GM23338 (cell line): Measurements from ENCODE around the gene ZKSCAN4. TPM values are rescaled to one million over a fixed set of nuclear protein-coding genes. Genes with fewer than 3 reads are reported as not detected.

Source experiments
- ATAC-seq: fragments of 200-7000 bp; cut with Tn5 transposase; 3 replicates; pipeline ENCODE4 v1.9.1; 2020
- DNase-seq: peaks from one replicate; pipeline ENCODE4 v3.0.0-alpha.2; 2015; ENCODE audit warnings: low spot score
- H2AFZ ChIP-seq: fragments of 200-600 bp; sonication (generic); 2 replicates; pipeline ENCODE4 v1.8.0; 2016; ENCODE audit warnings: antibody characterized with exemption, mild to moderate bottlenecking, moderate library complexity
- H3F3A ChIP-seq: fragments of 200-600 bp; sonication (generic); replicated peaks from 2 replicates; pipeline ENCODE4 v1.8.0; 2017; ENCODE audit warnings: antibody characterized with exemption, mixed run types, low read depth
- H3K27ac ChIP-seq: fragments of 200-600 bp; sonication (generic); 2 replicates; pipeline ENCODE4 v1.6.1; 2016; ENCODE audit warnings: low read depth
- H3K27me3 ChIP-seq: fragments of 200-600 bp; sonication (generic); 2 replicates; pipeline ENCODE4 v1.8.0; 2016; ENCODE audit warnings: mild to moderate bottlenecking, mixed run types, moderate library complexity; ENCODE audit not compliant: insufficient read depth
- H3K36me3 ChIP-seq: fragments of 200-600 bp; sonication (generic); 2 replicates; pipeline ENCODE4 v1.8.0; 2016; ENCODE audit warnings: mild to moderate bottlenecking; ENCODE audit not compliant: insufficient read depth
- H3K4me1 ChIP-seq: fragments of 200-600 bp; sonication (generic); 2 replicates; pipeline ENCODE4 v1.8.0; 2016; ENCODE audit warnings: mild to moderate bottlenecking, moderate library complexity; ENCODE audit not compliant: insufficient read depth
- H3K4me2 ChIP-seq: fragments of 200-600 bp; sonication (generic); 2 replicates; pipeline ENCODE4 v1.7.1; 2017; ENCODE audit warnings: mixed run types
- H3K4me3 ChIP-seq: fragments of 200-600 bp; sonication (generic); 2 replicates; pipeline ENCODE4 v1.6.1; 2016; ENCODE audit warnings: mixed run types
- H3K79me2 ChIP-seq: fragments of 200-600 bp; sonication (generic); replicated peaks from 2 replicates; pipeline ENCODE4 v1.8.0; 2017; ENCODE audit warnings: mild to moderate bottlenecking; ENCODE audit not compliant: insufficient read depth
- H3K9me2 ChIP-seq: fragments of 200-600 bp; sonication (generic); 2 replicates; pipeline ENCODE4 v1.8.0; 2017; ENCODE audit not compliant: insufficient read depth
- H4K20me1 ChIP-seq: fragments of 200-600 bp; sonication (generic); replicated peaks from 2 replicates; pipeline ENCODE4 v1.8.0; 2017; ENCODE audit warnings: mild to moderate bottlenecking; ENCODE audit not compliant: insufficient read depth
- H3K27ac Mint-ChIP-seq: 2 replicates; pipeline ENCODE4 v1.8.0; 2020; ENCODE audit warnings: inconsistent platforms, mild to moderate bottlenecking, moderate library complexity, mixed read lengths
- H3K27me3 Mint-ChIP-seq: 3 replicates; pipeline ENCODE4 v1.8.0; 2022; ENCODE audit warnings: low read depth, mild to moderate bottlenecking, moderate library complexity, mixed read lengths, inconsistent platforms; ENCODE audit not compliant: insufficient read depth, poor library complexity
- H3K36me3 Mint-ChIP-seq: 3 replicates; pipeline ENCODE4 v1.8.0; 2021; ENCODE audit warnings: low read depth, mild to moderate bottlenecking, inconsistent platforms, moderate library complexity, mixed read lengths
- H3K4me1 Mint-ChIP-seq: 3 replicates; pipeline ENCODE4 v1.8.0; 2020; ENCODE audit warnings: mild to moderate bottlenecking, inconsistent platforms, mixed read lengths
- H3K4me3 Mint-ChIP-seq: 3 replicates; pipeline ENCODE4 v1.8.0; 2021; ENCODE audit warnings: moderate library complexity, mild to moderate bottlenecking, inconsistent platforms, mixed read lengths
- H3K9me3 Mint-ChIP-seq: 3 replicates; pipeline ENCODE4 v1.8.0; 2020; ENCODE audit warnings: moderate library complexity, mild to moderate bottlenecking, inconsistent platforms, mixed read lengths
- CTCF ChIP-seq, 2 experiments: fragments of 200-600 bp in 1 of 2; sonication (generic) in 1 of 2; conservative IDR thresholded peaks; 2 replicates each; pipeline versions ENCODE4 v1.5.1 to v1.6.1; 2016 to 2017; ENCODE audit warnings: antibody characterized with exemption in 2 of 2, low read depth in 2 of 2, mild to moderate bottlenecking in 2 of 2, moderate library complexity in 1 of 2
- ETS1 ChIP-seq: IDR thresholded peaks from 2 replicates; pipeline ENCODE4 v1.6.1; 2016; ENCODE audit warnings: antibody characterized with exemption
- EZH2 ChIP-seq: fragments of 200-600 bp; sonication (generic); IDR thresholded peaks from one replicate; pipeline ENCODE4 v1.8.0; 2017; ENCODE audit warnings: antibody characterized with exemption, mild to moderate bottlenecking, low read depth; ENCODE audit not compliant: unreplicated experiment
- EZH2phosphoT487 ChIP-seq: fragments of 200-600 bp; sonication (generic); IDR thresholded peaks from one replicate; pipeline ENCODE4 v1.8.1; 2018; ENCODE audit warnings: antibody characterized with exemption; ENCODE audit not compliant: unreplicated experiment
- JUNB ChIP-seq: IDR thresholded peaks from one replicate; pipeline ENCODE4 v1.6.1; 2016; ENCODE audit warnings: antibody characterized with exemption; ENCODE audit not compliant: unreplicated experiment
- POLR2AphosphoS5 ChIP-seq: IDR thresholded peaks from 2 replicates; pipeline ENCODE4 v1.6.1; 2016; ENCODE audit warnings: antibody characterized with exemption, low read depth
- STAT1 ChIP-seq: IDR thresholded peaks from one replicate; pipeline ENCODE4 v1.6.1; 2016; ENCODE audit warnings: antibody characterized with exemption; ENCODE audit not compliant: unreplicated experiment
- ZNF114 ChIP-seq: fragments of 250-450 bp; sonication (Bioruptor Pico); IDR thresholded peaks from 2 replicates; pipeline ENCODE4 v1.5.0; 2020; ENCODE audit warnings: mild to moderate bottlenecking, moderate library complexity
- ZNF331 ChIP-seq: fragments of 250-450 bp; sonication (Bioruptor Pico); IDR thresholded peaks from 2 replicates; pipeline ENCODE4 v1.5.0; 2020; ENCODE audit warnings: low read depth, mild to moderate bottlenecking, moderate library complexity
- polyA plus RNA-seq: library from polyadenylated mRNA; unstranded; fragments of >200 nt; fragmentation: Nextera tagmentation; extraction: Ambion mirVana; gene quantifications from 2 replicates; pipeline ENCODE4 v1.2.1, GENCODE V29; 2016
- total RNA-seq: library from RNA; depleted of rRNA; stranded (reverse); fragments of >200 nt; shearing (Covaris generic); gene quantifications from 2 replicates; pipeline ENCODE4 v1.2.3, GENCODE V29; 2014
- TF ChIP-seq, protein P1 (sequence below): IDR thresholded peaks from one replicate; pipeline ENCODE4 v1.6.1; 2018; ENCODE audit warnings: antibody characterized with exemption; ENCODE audit not compliant: unreplicated experiment

Gene ZKSCAN4
- total and polyA plus RNA-seq, 2 experiments from 2014 or later: 2.8 to 5.9 TPM

- ATAC-seq (peak; percentile 82), DNase-seq (peak; percentile 85)
- Histone ChIP-seq H3K4me3 (peak overlapping the region; percentile 67), H3K36me3 (no peaks in the 10 kb centered on the region), H4K20me1 (peaks cover 5% of the 10 kb centered on the region; the same call in 1 of the 2 replicates), H3F3A (0 out of 2 replicates have a peak, but pooled peaks cover 4% of the 10 kb centered on the region), H3K4me1 (peaks cover 11% of the 10 kb centered on the region), H3K79me2 (no peaks in the 10 kb centered on the region), H3K9me2 (no peaks in the 10 kb centered on the region), H2AFZ (peak overlapping the region; percentile 93), H3K27me3 (peaks cover 94% of the 10 kb centered on the region), H3K27ac (no peak overlapping the region), H3K4me2 (peak overlapping the region; percentile 90)
- Mint-ChIP-seq H3K4me3 (peak overlapping the region; percentile 85), H3K36me3 (no peaks in the 10 kb centered on the region), H3K27me3 (peaks cover 79% of the 10 kb centered on the region), H3K9me3 (no peaks in the 10 kb centered on the region; the same call in 2 of the 3 replicates), H3K4me1 (peaks cover 11% of the 10 kb centered on the region), H3K27ac (no peak overlapping the region)
- TF ChIP-seq CTCF (conservative IDR thresholded peaks at IDR 0.05; ENCODE audit: low read depth in 2 of 2): no peak
- no peak for TF ChIP-seq ZNF114 (CRISPR knock-in tag)
- no peak for TF ChIP-seq ZNF331 (CRISPR knock-in tag)
- TF ChIP-seq, protein P1, sequence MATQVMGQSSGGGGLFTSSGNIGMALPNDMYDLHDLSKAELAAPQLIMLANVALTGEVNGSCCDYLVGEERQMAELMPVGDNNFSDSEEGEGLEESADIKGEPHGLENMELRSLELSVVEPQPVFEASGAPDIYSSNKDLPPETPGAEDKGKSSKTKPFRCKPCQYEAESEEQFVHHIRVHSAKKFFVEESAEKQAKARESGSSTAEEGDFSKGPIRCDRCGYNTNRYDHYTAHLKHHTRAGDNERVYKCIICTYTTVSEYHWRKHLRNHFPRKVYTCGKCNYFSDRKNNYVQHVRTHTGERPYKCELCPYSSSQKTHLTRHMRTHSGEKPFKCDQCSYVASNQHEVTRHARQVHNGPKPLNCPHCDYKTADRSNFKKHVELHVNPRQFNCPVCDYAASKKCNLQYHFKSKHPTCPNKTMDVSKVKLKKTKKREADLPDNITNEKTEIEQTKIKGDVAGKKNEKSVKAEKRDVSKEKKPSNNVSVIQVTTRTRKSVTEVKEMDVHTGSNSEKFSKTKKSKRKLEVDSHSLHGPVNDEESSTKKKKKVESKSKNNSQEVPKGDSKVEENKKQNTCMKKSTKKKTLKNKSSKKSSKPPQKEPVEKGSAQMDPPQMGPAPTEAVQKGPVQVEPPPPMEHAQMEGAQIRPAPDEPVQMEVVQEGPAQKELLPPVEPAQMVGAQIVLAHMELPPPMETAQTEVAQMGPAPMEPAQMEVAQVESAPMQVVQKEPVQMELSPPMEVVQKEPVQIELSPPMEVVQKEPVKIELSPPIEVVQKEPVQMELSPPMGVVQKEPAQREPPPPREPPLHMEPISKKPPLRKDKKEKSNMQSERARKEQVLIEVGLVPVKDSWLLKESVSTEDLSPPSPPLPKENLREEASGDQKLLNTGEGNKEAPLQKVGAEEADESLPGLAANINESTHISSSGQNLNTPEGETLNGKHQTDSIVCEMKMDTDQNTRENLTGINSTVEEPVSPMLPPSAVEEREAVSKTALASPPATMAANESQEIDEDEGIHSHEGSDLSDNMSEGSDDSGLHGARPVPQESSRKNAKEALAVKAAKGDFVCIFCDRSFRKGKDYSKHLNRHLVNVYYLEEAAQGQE: no peak
- no peak for TF ChIP-seq ETS1
- TF ChIP-seq POLR2AphosphoS5: no peak
- peak; percentile 57 for TF ChIP-seq EZH2
These were observed 44.5 kb downstream of the ZKSCAN4 start for GRCh38 chr6:28207510-28208110.

DNA sequence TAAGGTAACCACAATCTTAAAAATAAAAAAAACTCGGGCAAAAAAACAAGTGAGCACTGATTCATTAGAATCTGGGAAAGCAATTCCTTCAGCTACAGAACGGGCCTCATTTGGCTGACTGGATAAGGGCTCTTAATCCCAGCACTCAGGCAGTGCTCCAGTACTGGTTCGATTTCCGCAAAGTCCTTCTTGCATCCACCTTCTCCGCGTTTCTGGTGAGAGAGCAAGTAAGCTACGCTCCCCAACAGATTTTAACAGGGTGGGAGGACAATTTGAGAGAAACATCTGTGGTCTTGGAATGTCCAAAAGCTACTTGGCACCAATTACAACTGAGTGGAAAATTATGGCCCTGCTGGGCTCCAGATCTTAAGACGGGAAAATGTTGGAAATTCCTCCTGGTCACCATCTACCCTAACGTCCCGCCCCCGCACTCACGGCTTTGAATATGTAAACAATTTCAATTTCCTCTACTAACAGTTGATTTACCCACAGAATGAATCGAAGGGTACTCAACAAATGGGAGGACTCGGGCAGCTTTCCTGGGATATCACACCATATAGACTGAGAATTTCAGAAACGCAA lies 45.0 kb downstream of the ZKSCAN4 start:
- Histone ChIP-seq H3K4me3 (peak overlapping the region; percentile 67), H2AFZ (peak overlapping the region; percentile 93), H3K27me3 (peaks cover 95% of the 10 kb centered on the region), H3K4me1 (peaks cover 11% of the 10 kb centered on the region), H3K36me3 (no peaks in the 10 kb centered on the region), H4K20me1 (peaks cover 5% of the 10 kb centered on the region; the same call in 1 of the 2 replicates), H3K9me2 (no peaks in the 10 kb centered on the region), H3K79me2 (no peaks in the 10 kb centered on the region), H3K27ac (no peak overlapping the region), H3K4me2 (peak overlapping the region; percentile 90), H3F3A (no peaks in the 10 kb centered on the region)
- ATAC-seq (peak; percentile 58), DNase-seq (peak; percentile 53)
- H3K4me1 Mint-ChIP-seq: peaks cover 11% of the 10 kb centered on the region
- H3K4me3 Mint-ChIP-seq: peak overlapping the region; percentile 85
- H3K27ac Mint-ChIP-seq: no peak overlapping the region
- no peaks in the 10 kb centered on the region for H3K9me3 Mint-ChIP-seq
- H3K27me3 Mint-ChIP-seq: peaks cover 73% of the 10 kb centered on the region
- H3K36me3 Mint-ChIP-seq: no peaks in the 10 kb centered on the region
- TF ChIP-seq CTCF (conservative IDR thresholded peaks at IDR 0.05; ENCODE audit: low read depth in 2 of 2) (no peak), STAT1 (no peak), POLR2AphosphoS5 (no peak), EZH2 (no peak), EZH2phosphoT487 (no peak), JUNB (no peak)
- TF ChIP-seq, protein P1: no peak
